ENCODE data around the gene PSME1. TPM values are rescaled to one million over a fixed set of nuclear protein-coding genes. Genes with fewer than 3 reads are reported as not detected.

The PSME1 gene
- total RNA-seq, 1 donor from 2014 or later, result 65.0 TPM

DNA sequence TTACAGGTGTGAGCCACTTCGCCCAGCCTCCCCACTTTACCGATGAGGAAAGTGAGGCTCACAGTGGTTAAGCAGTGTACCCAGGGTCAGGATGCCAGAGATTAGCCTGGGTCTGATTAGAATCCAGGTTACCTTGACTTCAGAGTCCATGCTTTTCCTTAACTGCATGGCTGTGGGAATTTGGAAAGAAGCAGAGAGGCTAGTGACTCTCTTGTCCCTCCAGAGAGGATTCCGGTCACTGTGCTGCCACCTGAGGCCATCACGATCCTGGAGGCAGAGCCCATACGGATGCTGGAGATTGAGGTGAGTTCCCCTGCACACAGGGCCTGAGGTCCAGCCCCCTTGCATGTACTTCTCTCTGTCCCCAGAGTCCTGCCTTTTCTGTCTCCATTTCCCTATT lies 40.6 kb downstream of the PSME1 start:
- peaks cover 16% of the 10 kb centered on the region for H3K36me3 ChIP-seq (ENCODE audit: control insufficient read depth, insufficient read depth, low read length)
- DNase-seq (ENCODE audit: low read depth) (no peak), FAIRE-seq (no peak)
- no peaks in the 10 kb centered on the region for H3K27me3 ChIP-seq (ENCODE audit: control insufficient read depth, insufficient read depth, low read length)
- TF ChIP-seq, protein P1, sequence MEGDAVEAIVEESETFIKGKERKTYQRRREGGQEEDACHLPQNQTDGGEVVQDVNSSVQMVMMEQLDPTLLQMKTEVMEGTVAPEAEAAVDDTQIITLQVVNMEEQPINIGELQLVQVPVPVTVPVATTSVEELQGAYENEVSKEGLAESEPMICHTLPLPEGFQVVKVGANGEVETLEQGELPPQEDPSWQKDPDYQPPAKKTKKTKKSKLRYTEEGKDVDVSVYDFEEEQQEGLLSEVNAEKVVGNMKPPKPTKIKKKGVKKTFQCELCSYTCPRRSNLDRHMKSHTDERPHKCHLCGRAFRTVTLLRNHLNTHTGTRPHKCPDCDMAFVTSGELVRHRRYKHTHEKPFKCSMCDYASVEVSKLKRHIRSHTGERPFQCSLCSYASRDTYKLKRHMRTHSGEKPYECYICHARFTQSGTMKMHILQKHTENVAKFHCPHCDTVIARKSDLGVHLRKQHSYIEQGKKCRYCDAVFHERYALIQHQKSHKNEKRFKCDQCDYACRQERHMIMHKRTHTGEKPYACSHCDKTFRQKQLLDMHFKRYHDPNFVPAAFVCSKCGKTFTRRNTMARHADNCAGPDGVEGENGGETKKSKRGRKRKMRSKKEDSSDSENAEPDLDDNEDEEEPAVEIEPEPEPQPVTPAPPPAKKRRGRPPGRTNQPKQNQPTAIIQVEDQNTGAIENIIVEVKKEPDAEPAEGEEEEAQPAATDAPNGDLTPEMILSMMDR (IDR thresholded peaks at IDR 0.05; ENCODE audit: insufficient read depth, low read length, severe bottlenecking), result no peak
- no peak overlapping the region for H3K4me3 ChIP-seq (ENCODE audit: low read depth, low read length)

DNA sequence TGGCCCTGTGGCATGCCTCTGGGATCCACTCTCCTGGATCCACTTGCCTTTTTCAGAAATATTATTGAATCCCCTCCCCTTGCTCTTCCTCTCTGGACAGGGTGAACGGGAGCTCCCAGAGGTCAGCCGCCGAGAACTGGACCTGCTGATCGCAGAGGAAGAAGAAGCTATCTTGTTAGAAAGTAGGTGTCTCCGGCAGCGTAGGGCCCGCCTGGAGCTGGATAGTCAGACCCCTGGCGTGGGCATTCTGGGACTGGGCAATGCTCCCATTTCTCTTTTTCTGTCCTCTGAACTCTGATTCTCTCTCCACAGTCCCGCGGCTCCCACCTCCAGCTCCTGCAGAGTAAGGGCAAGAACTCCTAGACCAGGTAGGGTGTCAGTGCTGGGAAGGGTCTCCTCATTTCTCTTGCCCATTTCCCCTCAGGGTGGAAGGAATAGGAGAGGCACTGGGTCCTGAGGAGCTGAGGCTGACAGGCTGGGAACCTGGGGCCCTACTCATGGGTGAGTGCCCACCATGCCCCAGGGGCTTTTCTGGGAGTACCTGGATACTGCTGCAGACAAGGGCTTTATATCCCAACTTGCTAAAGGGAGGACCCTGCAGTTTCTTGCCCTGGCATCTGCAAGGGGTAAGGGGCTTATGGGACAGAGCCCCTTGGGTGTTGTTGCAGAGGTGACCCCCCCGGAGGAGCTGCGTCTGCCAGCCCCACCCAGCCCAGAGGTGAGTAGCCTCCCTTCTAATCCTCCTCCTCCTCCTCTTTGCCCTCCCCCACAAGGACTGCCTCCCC lies 41.2 kb downstream of the PSME1 start:
- TF ChIP-seq, protein P1 (IDR thresholded peaks at IDR 0.05; ENCODE audit: insufficient read depth, low read length, severe bottlenecking), result no peak

DNA sequence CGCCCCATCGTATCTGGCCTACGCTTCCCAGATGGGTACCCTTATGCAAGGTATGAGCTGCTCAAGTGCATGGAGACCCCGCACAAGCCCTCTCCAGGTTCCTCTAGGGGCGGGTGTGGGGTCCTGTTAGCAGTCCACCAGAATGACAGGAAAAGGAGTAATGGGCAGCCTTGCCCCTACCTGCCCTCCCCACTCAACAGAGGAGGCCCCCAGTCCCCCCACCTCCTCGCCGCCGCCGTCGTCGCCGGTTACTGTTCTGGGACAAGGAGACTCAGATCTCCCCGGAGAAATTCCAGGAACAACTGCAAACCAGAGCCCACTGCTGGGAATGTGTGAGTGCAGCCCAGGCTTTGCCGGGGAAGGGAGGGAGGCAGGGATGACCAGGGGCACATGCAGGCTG lies 41.9 kb downstream of the PSME1 start:
- Histone ChIP-seq H3K4me3 (ENCODE audit: low read depth, low read length) (no peak overlapping the region), H3K27me3 (ENCODE audit: control insufficient read depth, insufficient read depth, low read length) (no peaks in the 10 kb centered on the region), H3K36me3 (ENCODE audit: control insufficient read depth, insufficient read depth, low read length) (peaks cover 19% of the 10 kb centered on the region)
- no peak for DNase-seq (ENCODE audit: low read depth)
- FAIRE-seq, result no peak
- TF ChIP-seq, protein P1 (IDR thresholded peaks at IDR 0.05; ENCODE audit: insufficient read depth, low read length, severe bottlenecking), result no peak

More for the DNA sequence above, 41.2 kb downstream of the PSME1 start:
- Histone ChIP-seq H3K36me3 (ENCODE audit: control insufficient read depth, insufficient read depth, low read length) (peaks cover 16% of the 10 kb centered on the region), H3K4me3 (ENCODE audit: low read depth, low read length) (no peak overlapping the region), H3K27me3 (ENCODE audit: control insufficient read depth, insufficient read depth, low read length) (no peaks in the 10 kb centered on the region)
- no peak for FAIRE-seq
- DNase-seq (ENCODE audit: low read depth), result no peak

DNA sequence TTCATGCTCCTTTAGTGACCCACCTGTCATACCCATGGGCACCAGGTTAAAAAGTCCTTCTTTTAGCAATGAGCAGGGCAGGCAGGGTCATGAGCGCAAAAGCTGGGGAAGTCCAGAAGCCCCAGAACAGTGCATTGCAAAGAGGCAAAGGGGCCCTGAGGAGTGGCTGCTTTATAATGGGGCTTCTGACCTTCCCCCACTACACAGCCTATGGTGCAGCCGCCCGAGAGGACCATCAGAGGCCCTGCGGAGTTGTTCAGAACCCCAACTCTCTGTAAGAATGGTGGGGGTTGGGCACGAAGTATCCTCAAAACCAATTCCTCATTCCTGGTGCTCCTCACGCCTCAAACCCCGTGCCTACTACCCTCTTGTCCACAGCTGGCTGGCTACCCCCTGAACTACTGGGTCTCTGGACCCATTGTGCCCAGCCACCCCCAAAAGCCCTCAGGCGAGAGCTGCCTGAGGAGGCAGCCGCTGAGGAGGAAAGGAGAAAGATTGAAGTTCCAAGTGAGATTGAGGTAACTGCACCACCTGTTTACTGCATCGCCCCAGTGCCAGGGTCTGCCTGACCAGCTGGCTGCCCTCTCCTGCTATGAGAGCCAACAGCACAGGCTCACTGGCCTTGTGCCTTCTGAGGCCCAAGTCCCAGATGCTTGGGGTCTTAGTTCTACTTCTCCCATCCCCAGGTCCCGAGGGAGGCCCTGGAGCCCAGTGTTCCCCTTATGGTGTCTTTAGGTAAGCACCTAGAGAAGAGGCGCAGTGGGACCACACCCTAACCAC lies 42.6 kb downstream of the PSME1 start:
- no peaks in the 10 kb centered on the region for H3K27me3 ChIP-seq (ENCODE audit: control insufficient read depth, insufficient read depth, low read length)
- DNase-seq (ENCODE audit: low read depth) (no peak), FAIRE-seq (no peak)
- TF ChIP-seq, protein P1 (IDR thresholded peaks at IDR 0.05; ENCODE audit: insufficient read depth, low read length, severe bottlenecking), result no peak
- peaks cover 20% of the 10 kb centered on the region for H3K36me3 ChIP-seq (ENCODE audit: control insufficient read depth, insufficient read depth, low read length)
- no peak overlapping the region for H3K4me3 ChIP-seq (ENCODE audit: low read depth, low read length)

DNA sequence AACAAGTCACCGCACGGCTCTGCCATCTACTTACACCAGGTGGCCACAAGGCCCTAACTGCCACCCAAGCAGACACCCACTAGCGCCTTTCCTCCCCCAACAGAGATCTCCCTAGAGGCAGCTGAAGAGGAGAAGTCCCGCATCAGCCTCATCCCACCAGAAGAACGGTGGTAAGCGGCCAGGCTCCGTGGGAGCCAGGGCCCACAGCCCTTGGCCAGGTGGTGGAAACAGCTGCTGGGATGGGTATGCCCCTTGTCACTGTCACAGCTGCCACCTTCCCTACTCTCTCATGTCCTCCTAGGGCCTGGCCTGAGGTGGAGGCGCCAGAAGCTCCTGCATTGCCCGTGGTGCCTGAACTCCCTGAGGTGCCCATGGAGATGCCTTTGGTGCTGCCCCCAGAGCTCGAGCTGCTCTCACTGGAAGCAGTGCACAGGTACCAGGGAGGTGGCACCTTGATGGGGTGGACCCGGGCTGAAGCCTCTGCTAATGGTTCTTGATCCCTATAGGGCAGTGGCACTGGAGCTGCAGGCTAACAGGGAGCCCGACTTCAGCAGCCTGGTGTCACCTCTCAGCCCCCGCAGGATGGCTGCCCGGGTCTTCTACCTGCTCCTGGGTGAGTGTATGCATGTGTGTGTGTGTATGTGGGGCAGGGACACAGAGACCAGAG lies 43.4 kb downstream of the PSME1 start:
- TF ChIP-seq, protein P1 (IDR thresholded peaks at IDR 0.05; ENCODE audit: insufficient read depth, low read length, severe bottlenecking), result no peak
- DNase-seq (ENCODE audit: low read depth) (no peak), FAIRE-seq (no peak)
- H3K36me3 ChIP-seq (ENCODE audit: control insufficient read depth, insufficient read depth, low read length), result peaks cover 27% of the 10 kb centered on the region
- H3K27me3 ChIP-seq (ENCODE audit: control insufficient read depth, insufficient read depth, low read length), result no peaks in the 10 kb centered on the region
- no peak overlapping the region for H3K4me3 ChIP-seq (ENCODE audit: low read depth, low read length)
